Measurements from ENCODE around the gene UBA3. TPM values are rescaled to one million over a fixed set of nuclear protein-coding genes. Genes with fewer than 3 reads are reported as not detected.
A peak's percentile ranks its signal among the peaks of the same experiment; 100 is the strongest.

UBA3 gene
- total and polyA plus RNA-seq, 2 donors (not counting 3 experiments of a cell fraction or from before 2014, with no cell fraction given): 39.4 to 84.6 TPM

- Histone ChIP-seq H2AFZ (ENCODE audit: low read depth, low read length) (no peak overlapping the region), H3K9me1 (replicated peaks; ENCODE audit: control insufficient read depth, extremely low read depth, insufficient read depth, low read length) (no peaks in the 10 kb centered on the region), H3K4me3 (replicated peaks in 1 of 3; ENCODE audit: insufficient read depth in 1 of 3, low read depth in 1 of 3, low read length in 3 of 3) (no peak overlapping the region), H3K27ac (ENCODE audit: insufficient read depth, low read depth, low read length) (no peak overlapping the region), H3K27me3 (ENCODE audit: control insufficient read depth in 2 of 2, insufficient read depth in 2 of 2, low read length in 2 of 2) (no peaks in the 10 kb centered on the region), H3K36me3 (ENCODE audit: control insufficient read depth in 2 of 2, extremely low read depth in 1 of 2, insufficient read depth in 2 of 2, low read length in 2 of 2) (no peaks in the 10 kb centered on the region), H3K4me2 (ENCODE audit: insufficient read depth, low read length) (peak overlapping the region; percentile 73), H3K9ac (replicated peaks; ENCODE audit: extremely low read depth, insufficient read depth, low read length) (no peak overlapping the region), H3K9me3 (replicated peaks; ENCODE audit: control insufficient read depth, insufficient read depth, low read length) (no peaks in the 10 kb centered on the region), H3K4me1 (ENCODE audit: control insufficient read depth, extremely low read depth, insufficient read depth, low read length) (peaks cover 20% of the 10 kb centered on the region), H4K20me1 (replicated peaks; ENCODE audit: control insufficient read depth, extremely low read depth, insufficient read depth, low read length) (no peaks in the 10 kb centered on the region), H3K79me2 (ENCODE audit: control insufficient read depth, insufficient read depth, low read length) (no peaks in the 10 kb centered on the region)
- dilution Hi-C loops (cut with MboI; ENCODE audit: extremely low pct_ligation_motif_present, low sequenced_read_pairs) (no loop called here), intact Hi-C loops (cut with micrococcal nuclease) (loop anchor here (1.0 kb wide), 3 partner anchors 185 to 550 kb away; no protein-coding TSS in a partner anchor)
- DNase-seq (ENCODE audit: low read depth, low spot score): peak; percentile 86
- peak; percentile 95 for FAIRE-seq
- TF ChIP-seq CTCF (IDR thresholded peaks at IDR 0.05; ENCODE audit: extremely low read depth in 1 of 2, insufficient read depth in 1 of 2, low read depth in 1 of 2, low read length in 2 of 2) (peak; percentile 85 to 88), MAX (IDR thresholded peaks at IDR 0.05; ENCODE audit: insufficient read depth, insufficient read length) (no peak), EZH2 (IDR thresholded peaks at IDR 0.05; ENCODE audit: borderline replicate concordance, low read depth, low read length, severe bottlenecking) (no peak)
- ChIA-PET CTCF (interaction anchor here (0.6 to 5.3 kb wide), 43 partner anchors 9 to 555 kb away, joined by 3 to 65 read pairs (median 5); partner anchors contain the start of genes FRMD4B and TMF1), POLR2A (no interaction called here)
- BruUV-seq (replicated peaks): no TSS peak
Measured at GRCh38 chr3:69120879-69121464, 40.8 kb upstream of the UBA3 start.

GRCh38 chr3:69119681-69120080 lies 39.5 kb upstream of the UBA3 start:
- Histone ChIP-seq H3K36me3 (ENCODE audit: control insufficient read depth in 2 of 2, extremely low read depth in 1 of 2, insufficient read depth in 2 of 2, low read length in 2 of 2) (no peaks in the 10 kb centered on the region), H3K9me1 (replicated peaks; ENCODE audit: control insufficient read depth, extremely low read depth, insufficient read depth, low read length) (no peaks in the 10 kb centered on the region), H3K79me2 (ENCODE audit: control insufficient read depth, insufficient read depth, low read length) (no peaks in the 10 kb centered on the region), H3K4me2 (ENCODE audit: insufficient read depth, low read length) (no peak overlapping the region), H3K27me3 (ENCODE audit: control insufficient read depth in 2 of 2, insufficient read depth in 2 of 2, low read length in 2 of 2) (no peaks in the 10 kb centered on the region), H3K27ac (ENCODE audit: insufficient read depth, low read depth, low read length) (no peak overlapping the region), H3K4me3 (replicated peaks in 1 of 3; ENCODE audit: insufficient read depth in 1 of 3, low read depth in 1 of 3, low read length in 3 of 3) (no peak overlapping the region), H3K9me3 (replicated peaks; ENCODE audit: control insufficient read depth, insufficient read depth, low read length) (no peaks in the 10 kb centered on the region), H3K4me1 (ENCODE audit: control insufficient read depth, extremely low read depth, insufficient read depth, low read length) (peaks cover 20% of the 10 kb centered on the region), H3K9ac (replicated peaks; ENCODE audit: extremely low read depth, insufficient read depth, low read length) (no peak overlapping the region), H2AFZ (ENCODE audit: low read depth, low read length) (no peak overlapping the region), H4K20me1 (replicated peaks; ENCODE audit: control insufficient read depth, extremely low read depth, insufficient read depth, low read length) (no peaks in the 10 kb centered on the region)
- no TSS peak for BruUV-seq (replicated peaks)
- ChIA-PET POLR2A (no interaction called here), CTCF (interaction anchor here (0.6 to 5.3 kb wide), 18 partner anchors 8 to 322 kb away, joined by 3 to 65 read pairs (median 10); no protein-coding TSS in a partner anchor)
- intact Hi-C loops (cut with micrococcal nuclease) (no loop called here), dilution Hi-C loops (cut with MboI; ENCODE audit: extremely low pct_ligation_motif_present, low sequenced_read_pairs) (no loop called here)
- no peak for DNase-seq (ENCODE audit: low read depth, low spot score)
- TF ChIP-seq GATA2 (IDR thresholded peaks at IDR 0.05; ENCODE audit: insufficient read depth, insufficient read length, low read depth, low read length) (no peak), EZH2 (IDR thresholded peaks at IDR 0.05; ENCODE audit: borderline replicate concordance, low read depth, low read length, severe bottlenecking) (no peak), CTCF (IDR thresholded peaks at IDR 0.05; ENCODE audit: extremely low read depth in 1 of 2, insufficient read depth in 1 of 2, low read depth in 1 of 2, low read length in 2 of 2) (no peak), JUN (IDR thresholded peaks at IDR 0.05; ENCODE audit: borderline replicate concordance, insufficient read depth, insufficient read length, low read depth) (no peak), POLR2AphosphoS5 (IDR thresholded peaks at IDR 0.05; ENCODE audit: insufficient read depth, low read depth, low read length) (no peak), FOS (IDR thresholded peaks at IDR 0.05; ENCODE audit: borderline replicate concordance, insufficient read depth, low read length) (no peak), POLR2A (IDR thresholded peaks at IDR 0.05; ENCODE audit: low read depth, low read length) (no peak), MYC (IDR thresholded peaks at IDR 0.05; ENCODE audit: low read depth, low read length) (no peak)
- FAIRE-seq: no peak

Data from endothelial cell of umbilical vein (primary cell).